NCI-H2171 (cell line): ENCODE data around the gene CCDC57.
"Not testable (repeated sequence)": the region's sequence is repeated elsewhere in the genome, so short reads cannot be mapped to it uniquely, and the experiment has no call there.

Experiments used
- DNase-seq: peaks from one replicate; lab custom pipeline; 2025; lab: John Stamatoyannopoulos, UW

The CCDC57 gene

GRCh38 chr17:82212331-82213250, at the start of gene CCDC57:
Gene CCDC57 (minus strand): TSS chr17:82212842. CDS start chr17:82201944, 10,898 bp downstream.
- DNase-seq, result peak; percentile 73

GRCh38 chr17:82262344-82262743, 49.7 kb upstream of the CCDC57 start:
- DNase-seq, result no peak

GRCh38 chr17:82259972-82260961, 47.6 kb upstream of the CCDC57 start:
- DNase-seq, result not testable (repeated sequence)

GRCh38 chr17:82258555-82258954, 45.9 kb upstream of the CCDC57 start:
- DNase-seq, result no peak

- no peak for DNase-seq
Measured at GRCh38 chr17:82257473-82257872, 44.8 kb upstream of the CCDC57 start.

- DNase-seq, result no peak
Measured at GRCh38 chr17:82256242-82256885, 43.7 kb upstream of the CCDC57 start.

- no peak for DNase-seq
Measured at GRCh38 chr17:82255402-82255972, 42.8 kb upstream of the CCDC57 start.

GRCh38 chr17:82254746-82255145, 42.1 kb upstream of the CCDC57 start:
- not testable (repeated sequence) for DNase-seq

GRCh38 chr17:82254096-82254495, 41.5 kb upstream of the CCDC57 start:
- DNase-seq, result not testable (repeated sequence)

- no peak for DNase-seq
Measured at GRCh38 chr17:82253179-82253544, 40.5 kb upstream of the CCDC57 start.

- DNase-seq, result no peak
Measured at GRCh38 chr17:82252511-82253178, 40.0 kb upstream of the CCDC57 start.

- DNase-seq, result no peak
Measured at GRCh38 chr17:82250868-82251500, 38.3 kb upstream of the CCDC57 start.

GRCh38 chr17:82249896-82250581, 37.4 kb upstream of the CCDC57 start:
- no peak for DNase-seq

GRCh38 chr17:82248815-82249674, 36.4 kb upstream of the CCDC57 start:
- no peak for DNase-seq

GRCh38 chr17:82247856-82248671, 35.4 kb upstream of the CCDC57 start:
- DNase-seq, result no peak

- DNase-seq, result no peak
Measured at GRCh38 chr17:82247182-82247823, 34.7 kb upstream of the CCDC57 start.

GRCh38 chr17:82246365-82247181, 33.9 kb upstream of the CCDC57 start:
- DNase-seq, result no peak
